ENCODE results near the gene KDM1B.

KDM1B gene

DNA sequence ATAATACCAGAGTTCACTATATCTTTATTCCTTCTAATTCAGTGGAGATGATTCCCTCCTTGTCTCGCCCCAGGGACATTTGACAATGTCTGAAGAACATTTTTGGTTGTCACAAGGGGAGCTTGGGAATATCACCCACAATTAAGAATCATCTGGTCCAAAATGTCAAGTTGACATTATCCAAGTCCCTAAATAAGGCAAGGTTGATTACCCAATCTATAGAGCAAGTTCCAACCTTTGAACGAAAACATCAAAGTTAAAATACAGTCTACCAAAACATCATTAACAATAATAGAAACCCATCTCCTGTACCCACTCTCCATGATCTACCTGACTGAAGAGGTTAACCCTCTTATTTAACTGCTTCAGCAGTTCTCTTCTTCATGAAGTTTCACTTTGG, 93.5 kb downstream of the KDM1B start:
- Histone ChIP-seq H3K9me3 (replicated peaks; ENCODE audit: insufficient read depth, low read length) (no peaks in the 10 kb centered on the region), H3F3A (ENCODE audit: insufficient read depth, low read length) (no peaks in the 10 kb centered on the region), H3K9me2 (replicated peaks; ENCODE audit: insufficient read depth, low read length) (no peaks in the 10 kb centered on the region; the same call in 1 of the 2 replicates), H3K9ac (ENCODE audit: low read length) (no peak overlapping the region), H3K27ac (ENCODE audit: low read length) (no peak overlapping the region), H3K27me3 (replicated peaks; ENCODE audit: insufficient read depth, low read length) (no peaks in the 10 kb centered on the region), H3K36me3 (replicated peaks; ENCODE audit: insufficient read depth, low read length) (peaks cover 9% of the 10 kb centered on the region; the same call in 1 of the 2 replicates), H3K4me3 (ENCODE audit: low read length) (no peak overlapping the region), H2AFZ (ENCODE audit: low read length) (no peak overlapping the region), H3K4me2 (ENCODE audit: low read depth, low read length) (no peak overlapping the region), H3K79me2 (ENCODE audit: low read length) (peaks cover 11% of the 10 kb centered on the region), H4K20me1 (ENCODE audit: insufficient read depth, low read length) (no peaks in the 10 kb centered on the region), H3K4me1 (ENCODE audit: low read length) (no peaks in the 10 kb centered on the region)
- no peak for DNase-seq
- no peak for TF ChIP-seq CTCF (IDR thresholded peaks at IDR 0.05; ENCODE audit: low read length)
- TF ChIP-seq EZH2phosphoT487 (IDR thresholded peaks at IDR 0.05; ENCODE audit: low read length) = no peak
- TF ChIP-seq EZH2 (optimal IDR thresholded peaks at IDR 0.05; ENCODE audit: low read depth, low read length) = no peak

DNA sequence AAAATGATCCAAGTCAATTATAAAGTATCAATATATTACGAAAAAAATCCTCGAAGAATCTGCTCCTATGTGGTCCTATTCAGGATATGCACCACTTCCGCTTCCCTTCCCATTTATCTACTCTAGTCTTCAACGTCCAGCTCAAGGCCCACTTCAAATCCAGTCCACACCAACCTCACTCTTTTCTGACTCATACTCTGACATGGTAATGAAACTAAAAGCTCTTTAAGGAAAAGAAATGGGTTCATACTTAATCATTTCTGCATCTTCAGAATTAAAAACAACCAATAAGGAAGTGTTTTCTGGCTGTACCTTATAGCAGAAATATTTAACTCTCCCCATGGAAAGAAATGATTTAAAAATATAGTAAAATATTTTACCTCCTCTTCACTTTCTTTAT, 94.0 kb downstream of the KDM1B start:
- H3K27ac ChIP-seq (ENCODE audit: low read length) = no peak overlapping the region
- H3K9ac ChIP-seq (ENCODE audit: low read length) = no peak overlapping the region
- no peaks in the 10 kb centered on the region for H4K20me1 ChIP-seq (ENCODE audit: insufficient read depth, low read length)
- H3K79me2 ChIP-seq (ENCODE audit: low read length) = peaks cover 11% of the 10 kb centered on the region
- no peak for DNase-seq
- H3K9me3 ChIP-seq (replicated peaks; ENCODE audit: insufficient read depth, low read length) = no peaks in the 10 kb centered on the region
- no peak overlapping the region for H2AFZ ChIP-seq (ENCODE audit: low read length)
- H3K27me3 ChIP-seq (replicated peaks; ENCODE audit: insufficient read depth, low read length) = no peaks in the 10 kb centered on the region
- no peak overlapping the region for H3K4me3 ChIP-seq (ENCODE audit: low read length)
- H3K4me1 ChIP-seq (ENCODE audit: low read length) = no peaks in the 10 kb centered on the region
- no peaks in the 10 kb centered on the region for H3F3A ChIP-seq (ENCODE audit: insufficient read depth, low read length)
- H3K9me2 ChIP-seq (replicated peaks; ENCODE audit: insufficient read depth, low read length) = no peaks in the 10 kb centered on the region; the same call in 1 of the 2 replicates
- TF ChIP-seq CTCF (IDR thresholded peaks at IDR 0.05; ENCODE audit: low read length) = no peak
- TF ChIP-seq EZH2 (optimal IDR thresholded peaks at IDR 0.05; ENCODE audit: low read depth, low read length) = no peak
- no peak for TF ChIP-seq EZH2phosphoT487 (IDR thresholded peaks at IDR 0.05; ENCODE audit: low read length)
- H3K4me2 ChIP-seq (ENCODE audit: low read depth, low read length) = no peak overlapping the region
- peaks cover 8% of the 10 kb centered on the region; the same call in 1 of the 2 replicates for H3K36me3 ChIP-seq (replicated peaks; ENCODE audit: insufficient read depth, low read length)

- H3K4me1 ChIP-seq (ENCODE audit: low read length) = no peaks in the 10 kb centered on the region
- H3K4me2 ChIP-seq (ENCODE audit: low read depth, low read length) = no peak overlapping the region
- peaks cover 37% of the 10 kb centered on the region for H3K79me2 ChIP-seq (ENCODE audit: low read length)
- H3K4me3 ChIP-seq (ENCODE audit: low read length) = no peak overlapping the region
- H3K9ac ChIP-seq (ENCODE audit: low read length) = no peak overlapping the region
- H3K9me2 ChIP-seq (replicated peaks; ENCODE audit: insufficient read depth, low read length) = no peaks in the 10 kb centered on the region
- H3K27ac ChIP-seq (ENCODE audit: low read length) = no peak overlapping the region
- H2AFZ ChIP-seq (ENCODE audit: low read length) = no peak overlapping the region
- H3K9me3 ChIP-seq (replicated peaks; ENCODE audit: insufficient read depth, low read length) = no peaks in the 10 kb centered on the region
- no peaks in the 10 kb centered on the region for H3F3A ChIP-seq (ENCODE audit: insufficient read depth, low read length)
- DNase-seq = no peak
- no peaks in the 10 kb centered on the region for H3K27me3 ChIP-seq (replicated peaks; ENCODE audit: insufficient read depth, low read length)
- H3K36me3 ChIP-seq (replicated peaks; ENCODE audit: insufficient read depth, low read length) = peaks cover 4% of the 10 kb centered on the region; the same call in 1 of the 2 replicates
- H4K20me1 ChIP-seq (ENCODE audit: insufficient read depth, low read length) = no peaks in the 10 kb centered on the region
- TF ChIP-seq CTCF (IDR thresholded peaks at IDR 0.05; ENCODE audit: low read length) (no peak), EZH2phosphoT487 (IDR thresholded peaks at IDR 0.05; ENCODE audit: low read length) (no peak), EZH2 (optimal IDR thresholded peaks at IDR 0.05; ENCODE audit: low read depth, low read length) (no peak)
These were observed 98.4 kb downstream of the KDM1B start for GRCh38 chr6:18253635-18254034.
